DOHH2 (cell line): Measurements from ENCODE around the gene GFPT1.

Experiments used
- H3F3A ChIP-seq: fragments of 200-600 bp; sonication (generic), shearing (Covaris generic); 2 replicates; pipeline ENCODE4 v1.6.0; 2016; ENCODE audit warnings: antibody characterized with exemption, mild to moderate bottlenecking; ENCODE audit not compliant: control insufficient read depth, insufficient read depth
- H3K27ac ChIP-seq: fragments of 200-600 bp; sonication (generic); 2 replicates; pipeline ENCODE4 v1.5.1; 2014; ENCODE audit warnings: low read depth, mild to moderate bottlenecking, low read length, moderate library complexity
- H3K27me3 ChIP-seq: fragments of 200-600 bp; sonication (generic); 2 replicates; pipeline ENCODE4 v1.6.1; 2014; ENCODE audit warnings: mild to moderate bottlenecking, low read length, mixed read lengths; ENCODE audit not compliant: control insufficient read depth
- H3K36me3 ChIP-seq: fragments of 200-600 bp; sonication (generic); 2 replicates; pipeline ENCODE4 v1.6.1; 2014; ENCODE audit warnings: mild to moderate bottlenecking, low read length, moderate library complexity, mixed read lengths; ENCODE audit not compliant: control insufficient read depth
- H3K4me1 ChIP-seq: fragments of 200-600 bp; sonication (generic); 2 replicates; pipeline ENCODE4 v1.6.1; 2014; ENCODE audit warnings: mild to moderate bottlenecking, low read length, mixed read lengths; ENCODE audit not compliant: control insufficient read depth
- H3K4me2 ChIP-seq: fragments of 200-600 bp; sonication (generic); 2 replicates; pipeline ENCODE4 v1.6.0; 2014; ENCODE audit warnings: mild to moderate bottlenecking, low read length, moderate library complexity
- H3K4me3 ChIP-seq: fragments of 200-600 bp; sonication (generic); 2 replicates; pipeline ENCODE4 v1.5.1; 2014; ENCODE audit warnings: mild to moderate bottlenecking, low read length, mixed read lengths
- H3K79me2 ChIP-seq: fragments of 200-600 bp; sonication (generic); 2 replicates; pipeline ENCODE4 v1.6.1; 2014; ENCODE audit warnings: mild to moderate bottlenecking, low read length, mixed read lengths; ENCODE audit not compliant: control insufficient read depth
- H3K9me2 ChIP-seq: fragments of 200-600 bp; sonication (generic); replicated peaks from 2 replicates; pipeline ENCODE4 v1.6.1; 2014; ENCODE audit warnings: mild to moderate bottlenecking, low read length, mixed read lengths; ENCODE audit not compliant: control insufficient read depth
- H3K9me3 ChIP-seq: fragments of 200-600 bp; sonication (generic); 2 replicates; pipeline ENCODE4 v1.6.1; 2014; ENCODE audit warnings: antibody characterized with exemption, low read length, mixed read lengths; ENCODE audit not compliant: control insufficient read depth, insufficient read depth
- H4K20me1 ChIP-seq: fragments of 200-600 bp; sonication (generic); 2 replicates; pipeline ENCODE4 v1.6.0; 2014; ENCODE audit warnings: low read depth, mild to moderate bottlenecking, antibody characterized with exemption, low read length, moderate library complexity; ENCODE audit not compliant: control insufficient read depth, insufficient read depth
- EZH2phosphoT487 ChIP-seq: fragments of 200-600 bp; sonication (generic); IDR thresholded peaks from 2 replicates; pipeline ENCODE4 v1.6.1; 2017; ENCODE audit warnings: borderline replicate concordance, mild to moderate bottlenecking, antibody characterized with exemption, low read length, moderate library complexity, mixed read lengths
- TF ChIP-seq, protein P1 (sequence below): fragments of 200-600 bp; sonication (generic); IDR thresholded peaks from one replicate; pipeline ENCODE4 v1.5.1; 2014; ENCODE audit warnings: antibody characterized with exemption, mild to moderate bottlenecking, low read depth, low read length; ENCODE audit not compliant: poor library complexity, severe bottlenecking

The GFPT1 gene

DNA sequence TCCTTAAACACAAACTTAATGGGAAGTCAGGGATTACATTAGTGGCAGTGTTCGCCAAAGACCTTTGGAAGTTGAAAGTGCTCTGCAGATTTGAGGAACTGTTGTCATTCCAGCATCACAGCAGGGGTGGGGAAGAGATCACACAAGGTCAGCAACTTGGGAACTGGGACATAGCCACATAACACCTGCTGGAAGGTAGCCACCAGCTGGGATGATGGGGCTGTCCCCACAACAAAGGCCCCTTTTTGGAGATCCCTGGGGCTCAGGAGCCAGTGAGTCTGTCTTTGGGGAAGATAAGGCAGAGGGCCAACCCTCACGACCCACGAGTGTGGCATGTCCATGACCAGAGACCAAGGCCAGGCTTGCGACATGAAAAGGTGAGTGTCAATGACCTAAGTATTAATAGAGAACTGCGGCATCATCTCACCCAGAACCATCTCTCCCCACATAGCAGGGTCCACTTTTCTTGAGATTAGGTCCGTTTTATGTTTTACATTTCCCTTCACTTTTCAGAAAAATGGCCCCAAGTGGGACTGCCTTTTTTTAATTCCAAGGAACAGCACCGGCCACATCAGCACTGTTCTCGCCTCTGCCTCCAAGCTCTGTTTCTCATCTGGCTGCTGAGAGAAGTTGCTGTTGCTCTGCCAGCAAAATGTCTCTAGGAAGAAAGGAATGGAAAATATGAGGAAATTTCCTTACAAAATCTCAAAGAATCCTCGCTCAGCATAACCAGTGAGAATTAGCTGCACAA, 106.9 kb downstream of the GFPT1 start:
- Histone ChIP-seq H3K4me1 (no peaks in the 10 kb centered on the region), H3K4me3 (no peak overlapping the region), H3K9me2 (no peaks in the 10 kb centered on the region), H3K36me3 (no peaks in the 10 kb centered on the region), H3F3A (no peaks in the 10 kb centered on the region), H4K20me1 (no peaks in the 10 kb centered on the region), H3K9me3 (no peaks in the 10 kb centered on the region), H3K27me3 (no peaks in the 10 kb centered on the region), H3K4me2 (no peak overlapping the region), H3K79me2 (no peaks in the 10 kb centered on the region), H3K27ac (no peak overlapping the region)
- no peak for TF ChIP-seq EZH2phosphoT487

DNA sequence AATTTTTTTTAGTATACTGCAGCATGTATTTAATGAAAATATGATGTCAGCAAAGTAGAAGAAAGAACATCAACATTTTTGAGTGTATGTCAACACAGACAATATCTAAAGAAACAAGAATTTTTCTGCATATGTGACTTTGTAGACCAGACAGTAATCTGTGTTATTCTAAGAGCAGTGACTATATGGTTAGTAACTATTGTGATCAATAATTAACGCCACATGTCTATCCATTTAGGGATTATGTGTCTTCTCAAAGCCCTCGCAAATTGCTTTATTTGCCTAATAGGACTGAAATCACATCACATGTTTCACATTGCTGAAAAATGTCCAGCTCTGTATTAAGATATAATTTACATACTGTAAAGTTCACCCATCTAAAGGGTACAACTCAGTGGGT, 107.8 kb downstream of the GFPT1 start:
- no peak overlapping the region for H3K27ac ChIP-seq
- H3K4me2 ChIP-seq, result no peak overlapping the region
- no peaks in the 10 kb centered on the region for H3K9me3 ChIP-seq
- TF ChIP-seq, protein P1, sequence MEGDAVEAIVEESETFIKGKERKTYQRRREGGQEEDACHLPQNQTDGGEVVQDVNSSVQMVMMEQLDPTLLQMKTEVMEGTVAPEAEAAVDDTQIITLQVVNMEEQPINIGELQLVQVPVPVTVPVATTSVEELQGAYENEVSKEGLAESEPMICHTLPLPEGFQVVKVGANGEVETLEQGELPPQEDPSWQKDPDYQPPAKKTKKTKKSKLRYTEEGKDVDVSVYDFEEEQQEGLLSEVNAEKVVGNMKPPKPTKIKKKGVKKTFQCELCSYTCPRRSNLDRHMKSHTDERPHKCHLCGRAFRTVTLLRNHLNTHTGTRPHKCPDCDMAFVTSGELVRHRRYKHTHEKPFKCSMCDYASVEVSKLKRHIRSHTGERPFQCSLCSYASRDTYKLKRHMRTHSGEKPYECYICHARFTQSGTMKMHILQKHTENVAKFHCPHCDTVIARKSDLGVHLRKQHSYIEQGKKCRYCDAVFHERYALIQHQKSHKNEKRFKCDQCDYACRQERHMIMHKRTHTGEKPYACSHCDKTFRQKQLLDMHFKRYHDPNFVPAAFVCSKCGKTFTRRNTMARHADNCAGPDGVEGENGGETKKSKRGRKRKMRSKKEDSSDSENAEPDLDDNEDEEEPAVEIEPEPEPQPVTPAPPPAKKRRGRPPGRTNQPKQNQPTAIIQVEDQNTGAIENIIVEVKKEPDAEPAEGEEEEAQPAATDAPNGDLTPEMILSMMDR, result no peak
- no peak for TF ChIP-seq EZH2phosphoT487
- no peaks in the 10 kb centered on the region for H3F3A ChIP-seq
- H3K79me2 ChIP-seq, result no peaks in the 10 kb centered on the region
- no peaks in the 10 kb centered on the region for H3K4me1 ChIP-seq
- H3K4me3 ChIP-seq, result no peak overlapping the region
- no peaks in the 10 kb centered on the region for H3K9me2 ChIP-seq
- no peaks in the 10 kb centered on the region for H3K27me3 ChIP-seq
- no peaks in the 10 kb centered on the region for H4K20me1 ChIP-seq
- H3K36me3 ChIP-seq, result no peaks in the 10 kb centered on the region

DNA sequence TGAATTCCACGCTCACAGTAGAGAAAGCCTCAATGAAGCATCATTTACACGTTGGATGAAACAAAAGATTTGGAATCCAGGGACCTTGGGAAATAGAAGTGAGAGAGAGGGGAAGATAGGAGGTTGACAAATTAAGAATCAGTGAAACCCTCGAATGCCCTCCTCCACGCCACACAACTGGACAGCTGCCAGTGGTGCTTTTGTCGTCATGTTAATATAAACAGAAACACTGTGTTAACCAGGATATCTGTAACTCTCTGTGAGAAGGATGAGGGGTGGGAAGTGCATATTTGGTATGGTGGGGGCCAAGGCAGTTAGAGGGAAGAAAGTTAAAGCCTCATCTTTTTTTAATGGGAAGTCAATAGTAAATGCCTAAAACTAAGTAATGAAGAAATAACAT, 108.7 kb downstream of the GFPT1 start:
- H3K79me2 ChIP-seq, result no peaks in the 10 kb centered on the region
- no peaks in the 10 kb centered on the region for H3K4me1 ChIP-seq
- H3K4me2 ChIP-seq, result no peak overlapping the region
- H3K9me2 ChIP-seq, result no peaks in the 10 kb centered on the region
- H3K36me3 ChIP-seq, result no peaks in the 10 kb centered on the region
- H3K27ac ChIP-seq, result no peak overlapping the region
- no peak overlapping the region for H3K4me3 ChIP-seq
- H3K9me3 ChIP-seq, result no peaks in the 10 kb centered on the region
- TF ChIP-seq, protein P1, result no peak
- TF ChIP-seq EZH2phosphoT487, result no peak
- no peaks in the 10 kb centered on the region for H4K20me1 ChIP-seq
- H3K27me3 ChIP-seq, result no peaks in the 10 kb centered on the region
- H3F3A ChIP-seq, result no peaks in the 10 kb centered on the region

DNA sequence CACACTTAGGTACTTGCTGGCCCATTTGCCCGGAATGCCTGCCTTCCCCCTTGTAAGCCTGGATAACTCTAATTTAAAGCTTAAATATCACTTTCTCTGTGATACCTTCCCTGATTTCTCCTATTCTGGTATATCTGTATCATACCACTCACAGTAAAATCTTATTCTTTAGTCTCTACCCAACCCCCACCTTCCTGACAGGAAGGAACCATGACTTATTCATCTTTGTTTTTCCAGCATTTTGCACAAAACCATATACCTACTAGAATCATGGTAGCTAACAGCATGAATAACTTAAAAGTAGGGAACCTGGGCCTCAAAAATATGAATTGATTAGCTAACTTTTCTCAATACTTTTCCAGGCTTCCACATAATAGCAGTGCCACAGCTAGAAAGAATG, 111.5 kb downstream of the GFPT1 start:
- TF ChIP-seq, protein P1, result no peak
- TF ChIP-seq EZH2phosphoT487, result no peak

More for the DNA sequence above, 111.5 kb downstream of the GFPT1 start:
- H3K79me2 ChIP-seq, result no peaks in the 10 kb centered on the region
- H3K27me3 ChIP-seq, result peaks cover 7% of the 10 kb centered on the region; the same call in 1 of the 2 replicates
- H4K20me1 ChIP-seq, result no peaks in the 10 kb centered on the region
- H3K36me3 ChIP-seq, result no peaks in the 10 kb centered on the region
- no peaks in the 10 kb centered on the region for H3K4me1 ChIP-seq
- no peak overlapping the region for H3K27ac ChIP-seq
- H3K4me3 ChIP-seq, result no peak overlapping the region
- no peaks in the 10 kb centered on the region for H3K9me3 ChIP-seq
- H3F3A ChIP-seq, result no peaks in the 10 kb centered on the region
- no peaks in the 10 kb centered on the region for H3K9me2 ChIP-seq
- H3K4me2 ChIP-seq, result no peak overlapping the region
